ENCODE results near the gene VGLL3. TPM values are rescaled to one million over a fixed set of nuclear protein-coding genes. Genes with fewer than 3 reads are reported as not detected.
A peak's percentile ranks its signal among the peaks of the same experiment; 100 is the strongest.
"Not testable (repeated sequence)": the region's sequence is repeated elsewhere in the genome, so short reads cannot be mapped to it uniquely, and the experiment has no call there.

The VGLL3 gene
- total RNA-seq (under 1 TPM; 0.03 to 0.17 TPM), total RNA-seq (0 reads per million in 2 donors)

- Mint-ChIP-seq H3K36me3 (ENCODE audit: low read depth) (no peaks in the 10 kb centered on the region), H3K4me1 (no peaks in the 10 kb centered on the region), H3K27ac (no peak within 1 kb of the TSS), H3K4me3 (peak within 1 kb of the TSS; percentile 73), H3K27me3 (peaks cover 6% of the 10 kb centered on the region)
- peak; percentile 18 for ATAC-seq
- DNase-seq, result no peak
- H3K9me3 ChIP-seq (ENCODE audit: control insufficient read depth, low read length, poor library complexity, severe bottlenecking), result no peaks in the 10 kb centered on the region
Observed at GRCh38 chr3:86990734-86991481, at the start of gene VGLL3. VGLL3 (minus strand) TSS chr3:86991149; CDS start chr3:86990743, 406 bp downstream.

- H3K4me1 Mint-ChIP-seq, result no peaks in the 10 kb centered on the region
- ATAC-seq (no peak), DNase-seq (no peak)
- no peaks in the 10 kb centered on the region for H3K36me3 Mint-ChIP-seq (ENCODE audit: low read depth)
- no peak overlapping the region for H3K4me3 Mint-ChIP-seq
- no peak overlapping the region for H3K27ac Mint-ChIP-seq
- no peaks in the 10 kb centered on the region for H3K9me3 ChIP-seq (ENCODE audit: control insufficient read depth, low read length, poor library complexity, severe bottlenecking)
- H3K27me3 Mint-ChIP-seq, result no peaks in the 10 kb centered on the region
Observed at GRCh38 chr3:87037652-87038051, 46.7 kb upstream of the VGLL3 start.

- ATAC-seq (no peak), DNase-seq (no peak)
- no peaks in the 10 kb centered on the region for H3K4me1 Mint-ChIP-seq
- H3K9me3 ChIP-seq (ENCODE audit: control insufficient read depth, low read length, poor library complexity, severe bottlenecking), result no peaks in the 10 kb centered on the region
- H3K27me3 Mint-ChIP-seq, result no peaks in the 10 kb centered on the region
- H3K27ac Mint-ChIP-seq, result no peak overlapping the region
- no peak overlapping the region for H3K4me3 Mint-ChIP-seq
- H3K36me3 Mint-ChIP-seq (ENCODE audit: low read depth), result no peaks in the 10 kb centered on the region
Observed at GRCh38 chr3:87036671-87037070, 45.7 kb upstream of the VGLL3 start.

GRCh38 chr3:87035339-87035738 lies 44.4 kb upstream of the VGLL3 start:
- ATAC-seq (no peak), DNase-seq (no peak)
- H3K27ac Mint-ChIP-seq, result no peak overlapping the region
- H3K9me3 ChIP-seq (ENCODE audit: control insufficient read depth, low read length, poor library complexity, severe bottlenecking), result no peaks in the 10 kb centered on the region
- H3K4me1 Mint-ChIP-seq, result no peaks in the 10 kb centered on the region
- H3K4me3 Mint-ChIP-seq, result no peak overlapping the region
- no peaks in the 10 kb centered on the region for H3K27me3 Mint-ChIP-seq
- no peaks in the 10 kb centered on the region for H3K36me3 Mint-ChIP-seq (ENCODE audit: low read depth)

GRCh38 chr3:87033205-87033604 lies 42.3 kb upstream of the VGLL3 start:
- no peak overlapping the region for H3K4me3 Mint-ChIP-seq
- no peaks in the 10 kb centered on the region for H3K36me3 Mint-ChIP-seq (ENCODE audit: low read depth)
- DNase-seq (no peak), ATAC-seq (no peak)
- no peak overlapping the region for H3K27ac Mint-ChIP-seq
- no peaks in the 10 kb centered on the region for H3K27me3 Mint-ChIP-seq
- no peaks in the 10 kb centered on the region for H3K9me3 ChIP-seq (ENCODE audit: control insufficient read depth, low read length, poor library complexity, severe bottlenecking)
- no peaks in the 10 kb centered on the region for H3K4me1 Mint-ChIP-seq

GRCh38 chr3:87025661-87026645 lies 35.0 kb upstream of the VGLL3 start:
- no peaks in the 10 kb centered on the region for H3K9me3 ChIP-seq (ENCODE audit: control insufficient read depth, low read length, poor library complexity, severe bottlenecking)
- DNase-seq (no peak), ATAC-seq (no peak)
- Mint-ChIP-seq H3K27me3 (no peaks in the 10 kb centered on the region), H3K4me1 (no peaks in the 10 kb centered on the region), H3K36me3 (ENCODE audit: low read depth) (no peaks in the 10 kb centered on the region), H3K4me3 (no peak overlapping the region), H3K27ac (no peak overlapping the region)

- not testable (repeated sequence) for DNase-seq; ATAC-seq; H3K4me1 Mint-ChIP-seq; H3K4me3 Mint-ChIP-seq; H3K9me3 ChIP-seq (ENCODE audit: control insufficient read depth, low read length, poor library complexity, severe bottlenecking); H3K36me3 Mint-ChIP-seq (ENCODE audit: low read depth); H3K27me3 Mint-ChIP-seq; H3K27ac Mint-ChIP-seq
Observed at GRCh38 chr3:87017370-87017769, 26.4 kb upstream of the VGLL3 start.

- Mint-ChIP-seq H3K27ac (no peak overlapping the region), H3K36me3 (ENCODE audit: low read depth) (no peaks in the 10 kb centered on the region), H3K27me3 (no peaks in the 10 kb centered on the region), H3K4me1 (no peaks in the 10 kb centered on the region), H3K4me3 (no peak overlapping the region)
- H3K9me3 ChIP-seq (ENCODE audit: control insufficient read depth, low read length, poor library complexity, severe bottlenecking), result no peaks in the 10 kb centered on the region
- no peak for DNase-seq
- ATAC-seq, result no peak
Observed at GRCh38 chr3:87009271-87009670, 18.3 kb upstream of the VGLL3 start.

- no peaks in the 10 kb centered on the region for H3K4me1 Mint-ChIP-seq
- no peak overlapping the region for H3K27ac Mint-ChIP-seq
- no peak for ATAC-seq
- no peak overlapping the region for H3K4me3 Mint-ChIP-seq
- no peaks in the 10 kb centered on the region for H3K27me3 Mint-ChIP-seq
- no peaks in the 10 kb centered on the region for H3K9me3 ChIP-seq (ENCODE audit: control insufficient read depth, low read length, poor library complexity, severe bottlenecking)
- no peaks in the 10 kb centered on the region for H3K36me3 Mint-ChIP-seq (ENCODE audit: low read depth)
- no peak for DNase-seq
Observed at GRCh38 chr3:87006844-87007439, 16.0 kb upstream of the VGLL3 start.

- no peak for ATAC-seq
- H3K27me3 Mint-ChIP-seq, result no peaks in the 10 kb centered on the region
- no peak overlapping the region for H3K4me3 Mint-ChIP-seq
- H3K36me3 Mint-ChIP-seq (ENCODE audit: low read depth), result no peaks in the 10 kb centered on the region
- H3K9me3 ChIP-seq (ENCODE audit: control insufficient read depth, low read length, poor library complexity, severe bottlenecking), result no peaks in the 10 kb centered on the region
- H3K4me1 Mint-ChIP-seq, result no peaks in the 10 kb centered on the region
- H3K27ac Mint-ChIP-seq, result no peak overlapping the region
- DNase-seq, result no peak
Observed at GRCh38 chr3:87004883-87005282, 13.9 kb upstream of the VGLL3 start.

- no peaks in the 10 kb centered on the region for H3K4me1 Mint-ChIP-seq
- no peaks in the 10 kb centered on the region for H3K27me3 Mint-ChIP-seq
- DNase-seq (no peak), ATAC-seq (no peak)
- H3K36me3 Mint-ChIP-seq (ENCODE audit: low read depth), result no peaks in the 10 kb centered on the region
- no peak overlapping the region for H3K27ac Mint-ChIP-seq
- H3K4me3 Mint-ChIP-seq, result no peak overlapping the region
- no peaks in the 10 kb centered on the region for H3K9me3 ChIP-seq (ENCODE audit: control insufficient read depth, low read length, poor library complexity, severe bottlenecking)
Observed at GRCh38 chr3:87002346-87002745, 11.4 kb upstream of the VGLL3 start.

- no peak for DNase-seq
- H3K4me3 Mint-ChIP-seq, result no peak overlapping the region
- ATAC-seq, result no peak
- no peaks in the 10 kb centered on the region for H3K9me3 ChIP-seq (ENCODE audit: control insufficient read depth, low read length, poor library complexity, severe bottlenecking)
- H3K27me3 Mint-ChIP-seq, result no peaks in the 10 kb centered on the region
- H3K27ac Mint-ChIP-seq, result no peak overlapping the region
- H3K4me1 Mint-ChIP-seq, result no peaks in the 10 kb centered on the region
- no peaks in the 10 kb centered on the region for H3K36me3 Mint-ChIP-seq (ENCODE audit: low read depth)
Observed at GRCh38 chr3:87001473-87002098, 10.6 kb upstream of the VGLL3 start.

- no peaks in the 10 kb centered on the region for H3K9me3 ChIP-seq (ENCODE audit: control insufficient read depth, low read length, poor library complexity, severe bottlenecking)
- H3K4me1 Mint-ChIP-seq, result no peaks in the 10 kb centered on the region
- DNase-seq (no peak), ATAC-seq (no peak)
- no peaks in the 10 kb centered on the region for H3K27me3 Mint-ChIP-seq
- H3K4me3 Mint-ChIP-seq, result no peak overlapping the region
- H3K27ac Mint-ChIP-seq, result no peak overlapping the region
- no peaks in the 10 kb centered on the region for H3K36me3 Mint-ChIP-seq (ENCODE audit: low read depth)
Observed at GRCh38 chr3:87000940-87001339, 10.0 kb upstream of the VGLL3 start.
